GM18951 (cell line): ENCODE data around the gene FNDC10.
"Not testable (repeated sequence)": the region's sequence is repeated elsewhere in the genome, so short reads cannot be mapped to it uniquely, and the experiment has no call there.

Experiments
- POLR2A ChIP-seq: IDR thresholded peaks from 4 replicates; pipeline ENCODE4 v1.6.1; 2011; ENCODE audit warnings: mild to moderate bottlenecking; ENCODE audit not compliant: insufficient read length, insufficient read depth; ENCODE audit errors: extremely low read depth
- in situ Hi-C: fragments of 300-500 bp; cut with MboI; formaldehyde crosslinking; loops from one replicate; pipeline ENCODE4 v1.12.0; 2022; ENCODE audit warnings: low sequenced_read_pairs, mixed read lengths, inconsistent platforms; ENCODE audit not compliant: unreplicated experiment

Gene FNDC10

GRCh38 chr1:1599935-1600860, at the start of gene FNDC10:
FNDC10 (minus strand) TSS chr1:1600135; CDS start chr1:1600015, 120 bp downstream.
- in situ Hi-C loops, result no loop called here

DNA sequence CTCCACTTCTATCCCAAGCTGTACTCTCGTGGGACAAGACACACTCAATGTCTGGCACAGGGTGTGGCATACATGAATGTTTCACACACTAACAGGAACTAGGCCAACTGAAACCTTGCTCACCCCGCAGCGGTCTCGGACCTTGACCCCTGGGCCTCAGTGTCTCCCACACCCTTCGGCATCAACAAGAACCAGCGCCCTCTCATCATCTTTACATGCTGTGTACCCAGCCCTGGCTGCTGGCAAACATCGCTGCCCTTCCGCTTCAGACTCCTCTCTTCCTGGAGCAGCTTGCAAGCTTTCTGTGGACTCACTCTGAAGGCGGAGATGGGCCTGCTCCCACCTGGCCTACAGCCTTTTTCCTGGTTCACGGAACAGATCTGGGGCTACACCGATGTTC, 48.3 kb upstream of the FNDC10 start:
- in situ Hi-C loops, result not testable (repeated sequence)

More at GRCh38 chr1:1599935-1600860, at the start of gene FNDC10:
- TF ChIP-seq POLR2A, result no peak

DNA sequence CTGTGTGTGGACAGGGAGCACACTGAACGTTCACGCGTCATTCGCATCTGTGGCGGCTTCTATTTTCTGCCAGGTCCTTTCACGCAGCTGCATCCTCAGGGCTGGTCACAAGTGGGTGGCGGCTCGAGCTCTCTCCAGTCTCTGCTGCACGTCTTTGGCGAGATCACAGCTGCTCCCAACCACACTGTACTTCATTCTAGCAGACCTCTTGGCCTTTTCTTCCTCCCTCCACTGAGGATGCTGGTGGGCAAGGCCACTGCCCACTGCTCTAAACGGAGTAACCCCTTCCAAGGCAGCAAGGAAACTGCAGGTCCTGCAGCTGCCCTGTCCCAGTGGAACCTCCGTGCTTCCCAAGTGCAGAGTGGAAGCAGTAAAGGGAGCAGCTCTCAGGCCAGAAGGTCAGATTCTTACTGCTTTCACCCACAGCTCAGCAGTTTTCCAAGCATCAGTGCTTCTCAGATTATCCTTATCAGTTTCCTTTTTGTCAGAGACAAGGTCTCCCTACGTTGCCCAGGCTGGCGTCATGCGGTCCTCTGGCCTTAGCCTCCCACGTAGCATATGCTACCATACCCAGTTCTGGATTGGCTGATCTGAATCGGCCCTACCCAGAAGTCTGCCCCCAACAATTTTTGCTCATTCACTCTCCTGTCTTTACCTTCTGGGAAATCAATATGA, 47.8 kb upstream of the FNDC10 start:
- in situ Hi-C loops, result not testable (repeated sequence)

GRCh38 chr1:1646326-1646725, 46.4 kb upstream of the FNDC10 start:
- in situ Hi-C loops, result not testable (repeated sequence)

GRCh38 chr1:1640711-1641461, 41.0 kb upstream of the FNDC10 start:
- in situ Hi-C loops, result not testable (repeated sequence)

DNA sequence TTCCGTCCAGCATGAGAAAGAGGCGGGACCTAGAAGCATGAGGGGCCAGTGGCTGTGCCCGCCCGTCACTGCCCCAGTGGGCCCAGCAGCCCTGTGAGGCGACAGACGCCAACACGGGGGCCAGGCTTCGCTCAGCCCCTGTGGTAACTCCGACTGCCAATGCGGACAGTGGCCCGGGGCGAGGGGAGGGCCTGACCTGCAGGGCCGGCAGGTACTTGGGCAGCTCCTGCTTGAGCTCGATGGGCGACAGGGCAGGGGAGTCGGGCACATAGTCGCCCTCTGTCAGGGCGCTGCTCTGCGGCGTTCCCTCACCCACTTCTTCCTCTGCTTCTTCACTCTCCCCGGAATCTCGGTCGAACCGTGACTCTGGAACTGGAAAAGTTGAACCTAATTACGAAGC, 40.1 kb upstream of the FNDC10 start:
- in situ Hi-C loops, result not testable (repeated sequence)

DNA sequence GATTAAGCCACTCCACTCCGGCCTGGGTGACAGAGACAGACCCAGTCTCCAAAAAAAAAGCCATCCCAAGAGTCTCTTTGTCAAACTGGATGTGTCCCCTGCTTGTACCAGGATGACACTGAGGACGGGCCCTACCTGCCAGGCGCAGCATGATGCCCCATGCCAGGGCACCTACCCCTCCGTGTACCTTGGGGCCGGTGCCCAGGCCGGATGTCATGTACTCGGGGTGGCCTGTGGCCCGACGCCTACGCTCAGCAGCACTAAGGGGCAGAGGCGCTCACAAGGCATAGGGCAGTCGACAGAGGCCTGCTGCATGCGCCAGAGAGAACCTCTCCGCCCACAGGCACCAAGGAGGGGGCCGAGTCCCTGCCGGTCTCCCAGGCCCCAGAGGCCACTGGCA, 39.4 kb upstream of the FNDC10 start:
- in situ Hi-C loops, result not testable (repeated sequence)

- in situ Hi-C loops, result not testable (repeated sequence)
Observed at GRCh38 chr1:1638528-1638927, 38.6 kb upstream of the FNDC10 start.

GRCh38 chr1:1637479-1637875, 37.5 kb upstream of the FNDC10 start:
- in situ Hi-C loops, result not testable (repeated sequence)

DNA sequence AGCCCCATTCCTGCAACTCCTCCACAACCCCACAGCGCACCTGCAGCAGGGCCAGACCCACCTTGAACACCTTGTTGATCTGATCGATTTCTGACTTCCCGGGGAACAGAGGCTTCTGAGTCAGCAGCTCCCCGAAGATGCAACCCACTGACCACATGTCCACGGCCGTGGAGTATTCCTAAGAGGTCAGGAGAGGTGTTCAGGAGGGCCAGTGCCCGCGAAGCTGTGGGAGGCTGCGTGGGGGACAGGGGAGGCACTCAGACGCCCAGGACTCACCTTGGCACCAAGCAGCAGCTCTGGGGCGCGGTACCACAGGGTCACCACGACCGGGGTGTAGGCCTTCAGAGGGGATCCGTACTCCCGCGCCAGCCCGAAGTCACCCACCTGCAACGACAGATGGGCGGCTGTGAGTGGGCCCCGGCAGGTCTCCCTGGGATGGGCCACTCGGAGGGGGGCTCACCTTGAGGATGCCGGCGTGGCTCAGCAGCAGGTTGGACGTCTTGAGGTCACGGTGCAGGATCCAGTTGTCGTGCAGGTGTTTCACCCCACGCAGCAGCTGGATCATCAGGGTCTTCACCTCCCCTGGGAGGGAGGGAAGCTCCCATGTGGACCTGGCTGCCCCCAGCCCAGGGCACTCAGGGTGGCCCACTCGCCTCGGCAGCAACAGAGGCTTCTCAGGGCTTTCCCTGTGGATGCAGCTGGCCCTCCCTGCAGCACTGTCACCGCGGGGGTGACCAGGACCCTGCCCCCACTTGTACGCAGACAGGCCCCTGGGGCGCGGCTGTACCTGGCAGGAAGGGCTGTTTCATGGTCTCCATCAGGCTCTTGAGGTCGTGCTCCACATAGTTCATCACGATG, 36.9 kb upstream of the FNDC10 start:
- in situ Hi-C loops, result not testable (repeated sequence)

GRCh38 chr1:1634613-1635012, 34.7 kb upstream of the FNDC10 start:
- in situ Hi-C loops, result not testable (repeated sequence)

GRCh38 chr1:1633409-1633808, 33.5 kb upstream of the FNDC10 start:
- in situ Hi-C loops, result not testable (repeated sequence)

DNA sequence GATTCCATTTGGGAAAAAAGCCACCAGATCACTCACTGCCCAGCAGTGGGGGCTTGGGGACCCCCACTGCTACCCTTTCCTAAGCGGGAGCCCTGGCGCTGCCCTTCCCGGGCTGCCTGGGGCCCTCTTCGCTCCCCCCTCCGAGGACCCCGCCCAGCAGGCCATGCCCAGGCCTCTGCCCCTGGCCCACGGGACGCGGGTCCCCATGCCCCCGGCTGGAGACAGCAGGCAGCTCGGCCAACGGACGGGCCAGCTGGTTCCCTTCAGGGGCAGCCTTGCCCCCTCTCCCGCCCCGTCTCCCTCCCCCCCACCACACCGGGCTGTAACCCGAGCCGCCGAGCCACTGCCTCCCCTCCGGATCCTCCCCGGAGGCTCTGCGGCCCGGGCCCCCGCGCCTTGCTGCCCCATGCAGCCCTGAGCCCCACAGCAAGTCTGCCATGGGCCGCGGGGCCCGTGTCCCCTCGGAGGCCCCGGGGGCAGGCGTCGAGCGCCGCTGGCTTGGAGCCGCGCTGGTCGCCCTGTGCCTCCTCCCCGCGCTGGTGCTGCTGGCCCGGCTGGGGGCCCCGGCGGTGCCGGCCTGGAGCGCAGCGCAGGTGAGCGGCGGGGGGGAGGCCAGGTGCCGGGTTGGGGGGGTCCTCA, 32.0 kb upstream of the FNDC10 start, which contains the start of gene MMP23B:
TSS of gene MMP23B (plus strand) at position 392 of the 639 bp plus-strand sequence. CDS start at position 438, 46 bp downstream.
- TF ChIP-seq POLR2A, result no peak
- in situ Hi-C loops, result no loop called here
